HL-60 (cell line): Measurements from ENCODE around the gene CAMTA1.

Experiments used
- CTCF ChIP-seq: IDR thresholded peaks from one replicate; pipeline ENCODE4 v1.5.1; 2011; ENCODE audit warnings: low read length, control low read depth, inconsistent platforms; ENCODE audit not compliant: insufficient read depth
- POLR2AphosphoS5 ChIP-seq: IDR thresholded peaks from 2 replicates; pipeline ENCODE4 v1.6.1; 2012; ENCODE audit warnings: low read depth
- REST ChIP-seq: IDR thresholded peaks from 2 replicates; pipeline ENCODE4 v1.6.1; 2012; ENCODE audit warnings: low read depth; ENCODE audit not compliant: insufficient replicate concordance
- SPI1 ChIP-seq: IDR thresholded peaks from 2 replicates; pipeline ENCODE4 v1.6.1; 2012; ENCODE audit warnings: low read depth, mild to moderate bottlenecking, borderline replicate concordance

GRCh38 chr1:6971699-6972098 lies 186.4 kb downstream of the CAMTA1 start:
- TF ChIP-seq POLR2AphosphoS5 (no peak), REST (no peak), CTCF (no peak), SPI1 (no peak)
